Natural killer cell (primary cell): ENCODE measurements around the gene NDUFB3. TPM values are rescaled to one million over a fixed set of nuclear protein-coding genes. Genes with fewer than 3 reads are reported as not detected.

Experiments
- ATAC-seq, 3 donors: fragments of 150-1000 bp in 2 of 3; fragments of 200-7000 bp in 1 of 3; cut with Tn5 transposase; 1 replicate in 1 of 3; 2 replicates in 2 of 3; pipeline ENCODE4 v1.10.0; 2021; ENCODE audit warnings: mild to moderate bottlenecking in 2 of 3, moderate library complexity in 2 of 3
- DNase-seq, 2 donors: peaks; one replicate each; pipeline versions ENCODE4 v3.0.0 to v3.0.0-alpha.2; 2013 to 2021; ENCODE audit warnings: mixed read lengths in 1 of 2
- H3K27ac ChIP-seq: one replicate; pipeline ENCODE4 v1.5.1; 2013; ENCODE audit warnings: mild to moderate bottlenecking, low read length
- H3K27me3 ChIP-seq: one replicate; pipeline ENCODE4 v1.6.1; 2013; ENCODE audit warnings: low read length; ENCODE audit not compliant: control insufficient read depth, insufficient read depth
- H3K36me3 ChIP-seq: one replicate; pipeline ENCODE4 v1.6.1; 2013; ENCODE audit warnings: low read length; ENCODE audit not compliant: control insufficient read depth, insufficient read depth
- H3K4me1 ChIP-seq: one replicate; pipeline ENCODE4 v1.6.1; 2013; ENCODE audit warnings: low read length; ENCODE audit not compliant: control insufficient read depth, insufficient read depth
- H3K4me3 ChIP-seq: one replicate; pipeline ENCODE4 v1.5.1; 2013; ENCODE audit warnings: low read length
- H3K9me3 ChIP-seq: one replicate; pipeline ENCODE4 v1.6.1; 2013; ENCODE audit warnings: low read length; ENCODE audit not compliant: control insufficient read depth, insufficient read depth
- H3K27ac Mint-ChIP-seq, 2 donors: one replicate each; pipeline ENCODE4 v1.8.0; 2022; ENCODE audit warnings: mild to moderate bottlenecking in 2 of 2, mixed read lengths in 2 of 2, moderate library complexity in 1 of 2
- H3K27me3 Mint-ChIP-seq, 2 donors: one replicate each; pipeline ENCODE4 v1.8.0; 2022; ENCODE audit warnings: low read depth in 2 of 2, mixed read lengths in 2 of 2
- H3K36me3 Mint-ChIP-seq: one replicate; pipeline ENCODE4 v1.8.0; 2022; ENCODE audit warnings: mixed read lengths
- H3K4me1 Mint-ChIP-seq, 2 donors: one replicate each; pipeline ENCODE4 v1.8.0; 2022; ENCODE audit warnings: mixed read lengths in 2 of 2
- H3K4me3 Mint-ChIP-seq: one replicate; pipeline ENCODE4 v1.8.0; 2022; ENCODE audit warnings: mild to moderate bottlenecking, moderate library complexity, mixed read lengths
- H3K9me3 Mint-ChIP-seq, 2 donors: one replicate each; pipeline ENCODE4 v1.8.0; 2022; ENCODE audit warnings: mixed read lengths in 2 of 2
- WGBS: methylation state at CpG from one replicate; pipeline ENCODE4 v1.1.7; 2013; ENCODE audit warnings: missing lambda C conversion rate; ENCODE audit not compliant: insufficient coverage; 5-methylcytosine and 5-hydroxymethylcytosine counted together
- intact Hi-C: fragments of 100-400 bp; cut with micrococcal nuclease; formaldehyde crosslinking; loops from one replicate; pipeline ENCODE4 v1.14.2; 2022
- total RNA-seq, 4 donors: library from RNA; stranded (reverse); fragments of 120-200 nt in 1 of 4; gene quantifications; one replicate each; pipeline versions ENCODE4 v1.2.3 to v1.2.4, GENCODE V29; 2013 to 2022
- TF ChIP-seq, protein P1 (sequence below): fragments of 200-600 bp; IDR thresholded peaks from one replicate; pipeline ENCODE4 v1.8.0; 2022; ENCODE audit warnings: antibody characterized with exemption

The NDUFB3 gene
- total RNA-seq, 3 donors from 2014 or later (not counting 1 experiment from before 2014, with no cell fraction given), result 23.5 to 32.7 (median 30.7) TPM

DNA sequence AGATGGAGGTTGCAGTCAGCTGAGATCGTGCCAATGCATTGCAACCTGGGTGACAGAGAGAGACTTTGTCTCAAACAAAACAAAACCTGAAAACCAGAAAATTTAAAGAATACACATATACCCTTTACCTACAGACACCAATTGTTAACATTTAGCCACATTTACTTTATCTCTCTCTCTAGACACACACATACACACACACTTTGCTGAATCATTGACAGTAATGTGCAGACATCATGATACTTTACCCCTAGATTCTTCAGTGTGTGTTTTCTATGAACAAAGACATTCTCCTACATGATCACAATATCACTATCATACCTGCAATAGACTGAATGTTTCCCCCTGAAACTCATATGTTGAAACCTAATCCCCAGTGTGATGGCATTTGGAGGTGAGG, 34.0 kb downstream of the NDUFB3 start:
- no peaks in the 10 kb centered on the region for H3K27me3 Mint-ChIP-seq
- Histone ChIP-seq H3K27ac (no peak overlapping the region), H3K36me3 (no peaks in the 10 kb centered on the region), H3K27me3 (no peaks in the 10 kb centered on the region), H3K4me1 (no peaks in the 10 kb centered on the region), H3K4me3 (no peak overlapping the region), H3K9me3 (no peaks in the 10 kb centered on the region)
- 100% methylated on average over 1 of the region's 1 CpG for WGBS
- no peaks in the 10 kb centered on the region for H3K9me3 Mint-ChIP-seq
- ATAC-seq (no peak), DNase-seq (no peak)
- no peak overlapping the region for H3K4me3 Mint-ChIP-seq
- no peaks in the 10 kb centered on the region for H3K36me3 Mint-ChIP-seq
- intact Hi-C loops, result no loop called here
- H3K4me1 Mint-ChIP-seq, result no peaks in the 10 kb centered on the region
- TF ChIP-seq, protein P1, sequence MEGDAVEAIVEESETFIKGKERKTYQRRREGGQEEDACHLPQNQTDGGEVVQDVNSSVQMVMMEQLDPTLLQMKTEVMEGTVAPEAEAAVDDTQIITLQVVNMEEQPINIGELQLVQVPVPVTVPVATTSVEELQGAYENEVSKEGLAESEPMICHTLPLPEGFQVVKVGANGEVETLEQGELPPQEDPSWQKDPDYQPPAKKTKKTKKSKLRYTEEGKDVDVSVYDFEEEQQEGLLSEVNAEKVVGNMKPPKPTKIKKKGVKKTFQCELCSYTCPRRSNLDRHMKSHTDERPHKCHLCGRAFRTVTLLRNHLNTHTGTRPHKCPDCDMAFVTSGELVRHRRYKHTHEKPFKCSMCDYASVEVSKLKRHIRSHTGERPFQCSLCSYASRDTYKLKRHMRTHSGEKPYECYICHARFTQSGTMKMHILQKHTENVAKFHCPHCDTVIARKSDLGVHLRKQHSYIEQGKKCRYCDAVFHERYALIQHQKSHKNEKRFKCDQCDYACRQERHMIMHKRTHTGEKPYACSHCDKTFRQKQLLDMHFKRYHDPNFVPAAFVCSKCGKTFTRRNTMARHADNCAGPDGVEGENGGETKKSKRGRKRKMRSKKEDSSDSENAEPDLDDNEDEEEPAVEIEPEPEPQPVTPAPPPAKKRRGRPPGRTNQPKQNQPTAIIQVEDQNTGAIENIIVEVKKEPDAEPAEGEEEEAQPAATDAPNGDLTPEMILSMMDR, result no peak
- no peak overlapping the region for H3K27ac Mint-ChIP-seq

DNA sequence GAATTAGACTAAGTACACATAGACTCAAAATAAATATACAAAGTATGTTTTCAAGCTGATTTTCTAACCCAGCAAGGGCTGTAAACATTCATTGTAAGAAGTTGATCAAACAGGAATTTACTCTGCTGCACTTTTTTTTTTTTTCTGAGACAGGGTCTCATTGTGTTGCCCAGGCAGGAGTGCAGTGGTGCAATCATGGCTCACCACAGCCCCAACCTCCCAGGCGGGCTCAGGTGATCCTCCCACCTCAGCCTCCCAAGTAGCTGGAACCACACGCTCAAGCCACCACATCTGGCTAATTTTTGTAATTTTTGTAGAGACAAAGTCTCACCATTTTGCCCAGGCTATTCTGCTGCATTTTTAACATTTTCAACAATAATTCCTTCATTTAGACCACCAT, 35.8 kb downstream of the NDUFB3 start:
- no peak overlapping the region for H3K4me3 ChIP-seq
- Mint-ChIP-seq H3K4me1 (no peaks in the 10 kb centered on the region), H3K36me3 (no peaks in the 10 kb centered on the region), H3K27ac (no peak overlapping the region), H3K9me3 (no peaks in the 10 kb centered on the region), H3K27me3 (no peaks in the 10 kb centered on the region), H3K4me3 (no peak overlapping the region)
- TF ChIP-seq, protein P1, result no peak
- no peaks in the 10 kb centered on the region for H3K4me1 ChIP-seq
- 98% methylated on average over 2 of the region's 2 CpGs for WGBS
- intact Hi-C loops, result no loop called here
- no peaks in the 10 kb centered on the region for H3K36me3 ChIP-seq
- no peaks in the 10 kb centered on the region for H3K27me3 ChIP-seq
- ATAC-seq (no peak), DNase-seq (no peak)
- no peak overlapping the region for H3K27ac ChIP-seq
- H3K9me3 ChIP-seq, result no peaks in the 10 kb centered on the region

DNA sequence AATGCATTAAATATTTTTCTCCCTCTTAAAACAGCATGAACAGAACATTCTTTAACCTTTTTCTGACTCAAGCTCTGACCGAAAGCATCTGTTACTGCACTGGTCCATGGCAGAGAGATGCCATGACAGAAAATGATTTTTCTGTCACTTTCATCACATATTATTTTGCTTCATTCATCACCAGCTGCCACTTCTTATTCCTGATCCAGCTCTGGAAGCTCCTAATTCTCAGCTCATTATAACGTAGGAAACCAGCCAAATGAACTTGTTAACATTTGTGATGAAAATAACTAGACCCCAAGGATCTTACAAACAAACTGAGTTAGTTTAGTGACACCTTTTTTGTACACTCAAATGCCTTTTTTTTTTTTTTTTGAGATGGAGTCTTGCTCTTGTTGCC, 36.5 kb downstream of the NDUFB3 start:
- Histone ChIP-seq H3K9me3 (no peaks in the 10 kb centered on the region), H3K27ac (no peak overlapping the region), H3K4me1 (no peaks in the 10 kb centered on the region), H3K27me3 (no peaks in the 10 kb centered on the region), H3K36me3 (no peaks in the 10 kb centered on the region), H3K4me3 (no peak overlapping the region)
- 100% methylated on average over 2 of the region's 2 CpGs for WGBS
- no peak for DNase-seq
- H3K27ac Mint-ChIP-seq, result no peak overlapping the region
- H3K36me3 Mint-ChIP-seq, result no peaks in the 10 kb centered on the region
- peaks cover 0 to 2% of the 10 kb centered on the region in 2 donors for H3K4me1 Mint-ChIP-seq
- no peaks in the 10 kb centered on the region for H3K9me3 Mint-ChIP-seq
- TF ChIP-seq, protein P1, result no peak
- no peaks in the 10 kb centered on the region for H3K27me3 Mint-ChIP-seq
- intact Hi-C loops, result no loop called here
- no peak overlapping the region for H3K4me3 Mint-ChIP-seq
- ATAC-seq, result no peak

DNA sequence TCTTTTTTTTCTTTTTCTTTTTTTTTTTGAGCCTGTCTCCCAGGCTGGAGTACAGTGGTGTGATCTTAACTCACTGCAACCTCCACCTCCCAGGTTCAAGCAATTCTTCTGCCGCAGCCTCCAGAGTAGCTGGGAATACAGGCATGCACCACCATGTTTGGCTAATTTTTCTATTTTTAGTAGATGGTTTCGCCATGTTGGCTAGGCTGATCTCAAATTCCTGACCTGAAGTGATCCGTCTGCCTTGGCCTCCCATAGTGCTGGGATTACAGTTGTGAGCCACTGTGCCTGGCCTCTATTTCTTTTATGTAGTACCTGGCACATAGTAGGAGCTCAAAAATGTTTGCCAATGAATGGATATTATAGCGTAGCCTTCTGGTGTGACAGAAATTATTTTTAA, 37.4 kb downstream of the NDUFB3 start:
- H3K4me3 ChIP-seq, result no peak overlapping the region
- no peaks in the 10 kb centered on the region for H3K36me3 ChIP-seq
- DNase-seq, result no peak
- no peaks in the 10 kb centered on the region for H3K27me3 ChIP-seq
- 97% methylated on average over 3 of the region's 4 CpGs for WGBS
- Mint-ChIP-seq H3K27me3 (no peaks in the 10 kb centered on the region), H3K4me3 (no peak overlapping the region), H3K36me3 (no peaks in the 10 kb centered on the region), H3K9me3 (no peaks in the 10 kb centered on the region), H3K4me1 (peaks cover under 1 to 6% of the 10 kb centered on the region in 2 donors), H3K27ac (no peak overlapping the region)
- intact Hi-C loops, result no loop called here
- TF ChIP-seq, protein P1, result no peak
- no peaks in the 10 kb centered on the region for H3K9me3 ChIP-seq
- peaks cover 1% of the 10 kb centered on the region for H3K4me1 ChIP-seq
- no peak overlapping the region for H3K27ac ChIP-seq
- ATAC-seq, result no peak
